ENCODE measurements around the gene TOB2. TPM values are rescaled to one million over a fixed set of nuclear protein-coding genes. Genes with fewer than 3 reads are reported as not detected.

Gene TOB2
- total and polyA plus RNA-seq, 9 of the 15 experiments (the other 6 are each of a cell fraction or from before 2014, with no cell fraction given) = 3.3 to 20.5 (median 7.3) TPM

GRCh38 chr22:41444360-41445128, 2.1 kb downstream of the TOB2 start (continued):
- TF ChIP-seq JUND (IDR thresholded peaks at IDR 0.05; ENCODE audit: borderline replicate concordance, low read depth, low read length) (peak; percentile 17; the same call in 1 of the 2 replicates), JUND (tag; IDR thresholded peaks at IDR 0.05; ENCODE audit: borderline replicate concordance, low read depth, low read length) (no peak), ZNF655 (CRISPR knock-in tag; IDR thresholded peaks at IDR 0.05) (no peak), POLR2G (IDR thresholded peaks at IDR 0.05; ENCODE audit: low read depth, low read length) (peak; percentile 53; the same call in 1 of the 2 replicates), AFF1 (IDR thresholded peaks at IDR 0.05; ENCODE audit: low read depth in 1 of 2, partially characterized antibody in 2 of 2) (peak in 1 of 2 experiments; percentile 96), RBFOX2 (IDR thresholded peaks at IDR 0.05; ENCODE audit: low read depth, low read length) (peak; percentile 66), NR0B1 (IDR thresholded peaks at IDR 0.05; ENCODE audit: partially characterized antibody) (no peak), POLR2AphosphoS2 (IDR thresholded peaks at IDR 0.05; ENCODE audit: low read length) (0 out of 2 replicates have a peak, but pooled peaks have one; percentile 49), CBFA2T3 (IDR thresholded peaks at IDR 0.05) (no peak), ETS1 (conservative IDR thresholded peaks at IDR 0.05; ENCODE audit: control insufficient read depth, low read depth, low read length) (0 out of 2 replicates have a peak, but pooled peaks have one; percentile 29), ATF1 (CRISPR knock-in tag; IDR thresholded peaks at IDR 0.05) (no peak), ATF1 (tag; IDR thresholded peaks at IDR 0.05) (peak; percentile 53), GABPB1 (CRISPR knock-in tag; IDR thresholded peaks at IDR 0.05) (0 out of 2 replicates have a peak, but pooled peaks have one; percentile 41)

Measured in K562 (cell line).